GM12875 (cell line): ENCODE results near the gene HS6ST1.

ENCODE experiments used
- H3K4me3 ChIP-seq: one replicate; pipeline ENCODE4 v1.5.1; 2011; ENCODE audit warnings: low read depth, low read length, control low read depth
- CTCF ChIP-seq: IDR thresholded peaks from 2 replicates; pipeline ENCODE4 v1.5.1; 2011; ENCODE audit warnings: low read depth, mild to moderate bottlenecking, control low read depth, inconsistent platforms, low read length, moderate library complexity, borderline replicate concordance; ENCODE audit not compliant: insufficient read depth

Gene HS6ST1

DNA sequence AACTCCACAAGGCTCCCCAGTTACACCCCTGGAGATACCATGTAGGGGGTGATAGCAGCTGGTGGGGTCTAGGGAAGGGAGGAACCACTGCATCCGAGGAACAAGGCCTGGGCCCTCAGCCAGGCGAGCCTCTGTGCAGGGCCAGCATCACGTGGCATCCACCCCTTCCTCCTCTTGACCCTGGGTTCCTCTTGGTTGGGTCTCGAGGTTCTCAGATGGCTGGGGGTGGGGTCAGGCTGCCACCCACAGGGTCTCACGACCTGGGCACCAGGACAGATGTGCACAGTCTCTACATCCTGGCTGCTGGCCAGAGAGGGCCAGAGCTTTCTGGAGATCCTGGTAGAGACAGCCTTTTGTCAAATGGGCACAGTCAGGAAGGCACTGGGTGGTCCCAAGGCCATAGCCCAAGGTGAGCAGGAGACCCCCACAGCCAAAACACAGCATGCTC is 10.4 kb downstream of the HS6ST1 start:
- no peak for TF ChIP-seq CTCF
- H3K4me3 ChIP-seq, result no peak overlapping the region

DNA sequence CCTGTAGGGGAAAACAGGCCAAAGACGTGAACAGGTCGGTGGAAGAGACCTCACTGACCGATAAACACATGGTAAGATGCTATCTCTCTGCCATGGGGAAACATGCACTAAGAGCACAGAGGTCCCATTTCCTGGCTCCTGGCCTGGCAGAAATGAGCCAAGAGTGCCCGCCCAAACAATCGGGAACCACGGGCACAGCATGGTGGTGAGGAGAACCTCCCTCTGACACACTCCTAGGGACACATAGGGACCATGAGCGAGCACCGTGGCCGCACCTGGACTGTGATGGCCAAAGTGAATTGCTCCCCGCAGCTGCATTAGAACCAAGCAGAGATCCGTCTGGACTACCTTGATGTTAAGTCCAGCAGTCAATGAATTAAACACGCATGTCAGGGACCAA is 11.1 kb downstream of the HS6ST1 start:
- no peak for TF ChIP-seq CTCF
- H3K4me3 ChIP-seq, result no peak overlapping the region

DNA sequence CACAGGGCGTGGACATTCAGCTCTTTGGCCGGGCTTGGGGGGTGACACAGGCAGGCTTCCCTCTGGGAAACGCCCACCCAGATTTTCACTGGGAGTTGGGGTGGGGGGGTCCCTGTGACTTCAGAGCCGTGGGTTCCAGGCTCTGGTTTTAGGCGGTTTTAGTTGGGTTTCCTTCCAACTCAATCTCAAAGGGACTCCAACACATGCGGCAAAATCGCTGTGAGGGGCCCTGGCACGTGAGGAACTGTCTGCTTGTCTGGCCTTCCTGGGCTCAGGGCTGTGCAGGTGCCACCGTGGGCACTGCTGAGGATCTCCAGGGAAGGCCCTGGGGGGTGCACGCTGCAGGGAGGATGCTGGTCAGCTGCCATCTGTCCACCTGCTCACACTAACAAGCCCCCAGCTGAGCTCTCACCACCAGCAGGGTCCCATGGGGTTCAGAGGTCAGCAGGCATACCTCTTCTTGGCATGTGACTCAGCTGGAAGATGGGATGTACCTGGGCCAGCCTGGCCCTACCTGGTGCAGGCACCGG is 11.7 kb downstream of the HS6ST1 start:
- H3K4me3 ChIP-seq, result no peak overlapping the region
- no peak for TF ChIP-seq CTCF

GRCh38 chr2:128306081-128306930 is 12.4 kb downstream of the HS6ST1 start:
- TF ChIP-seq CTCF, result no peak

DNA sequence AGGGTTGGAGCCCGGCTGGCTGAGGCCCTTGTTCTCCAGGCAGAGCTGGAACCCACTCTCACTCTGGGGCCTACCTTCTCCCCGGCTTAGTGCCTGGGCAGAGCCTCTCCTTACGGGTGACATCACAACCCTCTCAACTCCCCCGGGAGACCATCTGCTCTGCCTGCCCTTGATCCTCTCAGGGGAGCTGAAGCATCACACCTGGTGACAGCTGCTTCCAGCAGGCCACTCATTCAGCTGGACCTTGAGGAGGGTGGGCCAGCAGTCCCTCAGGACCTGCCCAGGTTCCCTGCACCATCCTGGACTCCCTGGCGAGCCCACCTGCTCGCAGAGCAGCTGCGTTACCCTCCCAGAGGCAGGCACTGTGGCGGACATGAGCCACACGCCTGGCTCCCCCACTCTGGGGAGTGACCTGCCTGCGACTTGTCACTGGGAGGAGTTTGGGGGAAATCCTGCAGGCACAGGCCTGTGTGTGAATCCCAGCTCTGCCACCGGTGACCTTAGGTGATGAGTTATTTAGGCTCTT is 13.1 kb downstream of the HS6ST1 start:
- no peak overlapping the region for H3K4me3 ChIP-seq
- TF ChIP-seq CTCF, result no peak

More at GRCh38 chr2:128306081-128306930, 12.4 kb downstream of the HS6ST1 start:
- H3K4me3 ChIP-seq, result no peak overlapping the region

DNA sequence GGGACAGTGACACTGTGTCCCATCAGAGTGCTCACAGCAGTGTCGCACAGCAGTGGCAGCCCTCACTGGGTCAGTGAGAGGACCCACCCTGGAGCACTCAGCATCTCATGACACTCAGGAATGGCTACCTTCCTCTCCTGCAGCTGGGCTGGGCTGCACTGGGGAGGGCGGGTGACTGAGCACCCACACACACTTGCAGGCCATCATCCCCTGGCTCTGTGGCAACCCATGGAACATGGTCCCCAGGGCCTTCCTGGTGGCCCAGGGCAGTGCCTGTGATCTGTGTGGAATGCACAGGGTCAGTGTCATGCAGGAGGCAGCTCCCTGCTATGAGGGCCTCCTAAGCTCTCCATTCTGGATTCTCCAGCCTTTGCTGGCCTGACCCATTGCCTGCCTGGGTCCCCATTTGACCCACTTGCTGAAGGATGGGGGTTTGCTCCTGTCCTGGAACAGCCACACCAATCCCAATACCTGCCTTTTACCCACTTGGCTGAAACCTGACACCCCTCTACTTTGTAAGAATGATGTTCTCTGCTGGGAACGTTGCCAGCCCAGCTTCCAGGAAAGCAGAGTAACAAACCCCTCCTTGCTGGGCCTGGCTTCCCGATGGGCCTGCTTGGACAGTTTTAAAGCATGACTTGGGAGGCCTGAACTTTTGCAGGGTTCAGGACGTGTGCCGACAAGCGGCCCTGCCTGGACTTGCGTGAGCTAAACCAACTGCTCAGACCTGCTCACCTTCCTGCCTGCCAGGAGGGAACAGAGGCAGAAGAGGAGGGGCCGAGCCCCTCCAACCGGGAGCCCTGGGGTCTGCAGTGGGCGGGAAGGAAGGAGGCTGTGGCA is 13.7 kb downstream of the HS6ST1 start:
- H3K4me3 ChIP-seq, result no peak overlapping the region
- TF ChIP-seq CTCF, result no peak
